Activated CD8-positive, alpha-beta T cell treated with anti-CD3 and anti-CD28 coated beads, Interleukin-2, amount 10 ng/mL, durations not matched to agents 7 days and 5 days (primary cell): Measurements from ENCODE around the gene TTC28. TPM values are rescaled to one million over a fixed set of nuclear protein-coding genes. Genes with fewer than 3 reads are reported as not detected.

Experiments used
- ATAC-seq: fragments of 150-1000 bp; cut with Tn5 transposase; one replicate; pipeline ENCODE4 v1.10.0; 2021; ENCODE audit warnings: moderate library complexity
- CTCF ChIA-PET: fragments of 350-600 bp; sonication (Branson Sonifier 250); formaldehyde crosslinking; loops from one replicate; lab custom pipeline; 2021; ENCODE audit warnings: antibody characterized with exemption; lab: Charles Lee
- POLR2A ChIA-PET: fragments of 350-600 bp; sonication (Branson Sonifier 250); formaldehyde crosslinking; loops from one replicate; lab custom pipeline; 2021; ENCODE audit warnings: antibody characterized with exemption; lab: Charles Lee
- DNase-seq: peaks from one replicate; pipeline ENCODE4 v3.0.0-alpha.2; 2020
- H3K27ac Mint-ChIP-seq: one replicate; pipeline ENCODE4 v1.8.0; 2021; ENCODE audit warnings: mild to moderate bottlenecking, mixed read lengths
- H3K27me3 Mint-ChIP-seq: one replicate; pipeline ENCODE4 v1.8.0; 2021; ENCODE audit warnings: low read depth, mixed read lengths
- H3K36me3 Mint-ChIP-seq: one replicate; pipeline ENCODE4 v1.8.0; 2021; ENCODE audit warnings: low read depth, mixed read lengths
- H3K4me1 Mint-ChIP-seq: one replicate; pipeline ENCODE4 v1.8.0; 2021; ENCODE audit warnings: low read depth, mixed read lengths
- H3K4me3 Mint-ChIP-seq: one replicate; pipeline ENCODE4 v1.8.0; 2021; ENCODE audit warnings: mild to moderate bottlenecking, mixed read lengths
- H3K9me3 Mint-ChIP-seq: one replicate; pipeline ENCODE4 v1.8.0; 2022; ENCODE audit warnings: mixed read lengths; ENCODE audit not compliant: insufficient read depth
- total RNA-seq, 2 experiments: library from RNA; stranded (reverse); gene quantifications; one replicate each; pipeline ENCODE4 v1.2.3, GENCODE V29; 2021

Gene TTC28
- total RNA-seq, 2 experiments from 2014 or later, result 0.18 to 0.23 TPM

- ChIA-PET POLR2A (no interaction called here), CTCF (interaction anchor here (1.6 kb wide), 2 partner anchors 103 to 110 kb away, joined by 3 to 4 read pairs; no protein-coding TSS in a partner anchor)
- no peak for ATAC-seq
- Mint-ChIP-seq H3K4me1 (peaks cover 9% of the 10 kb centered on the region), H3K4me3 (no peak overlapping the region), H3K9me3 (no peaks in the 10 kb centered on the region), H3K36me3 (no peaks in the 10 kb centered on the region), H3K27ac (no peak overlapping the region), H3K27me3 (no peaks in the 10 kb centered on the region)
- DNase-seq, result no peak
Measured at GRCh38 chr22:27989758-27990450, 689.7 kb downstream of the TTC28 start.

GRCh38 chr22:27988704-27989103 is 690.9 kb downstream of the TTC28 start:
- Mint-ChIP-seq H3K27ac (no peak overlapping the region), H3K27me3 (no peaks in the 10 kb centered on the region), H3K4me1 (peaks cover 9% of the 10 kb centered on the region), H3K4me3 (no peak overlapping the region), H3K9me3 (no peaks in the 10 kb centered on the region), H3K36me3 (no peaks in the 10 kb centered on the region)
- no peak for ATAC-seq
- CTCF ChIA-PET, result interaction anchor here (1.6 kb wide), 1 partner anchor 102 kb away, joined by 4 read pairs; no protein-coding TSS in a partner anchor
- POLR2A ChIA-PET, result no interaction called here
- no peak for DNase-seq

- Mint-ChIP-seq H3K4me3 (no peak overlapping the region), H3K4me1 (peaks cover 9% of the 10 kb centered on the region), H3K27ac (no peak overlapping the region), H3K27me3 (no peaks in the 10 kb centered on the region), H3K9me3 (no peaks in the 10 kb centered on the region), H3K36me3 (no peaks in the 10 kb centered on the region)
- ChIA-PET CTCF (no interaction called here), POLR2A (no interaction called here)
- ATAC-seq (no peak), DNase-seq (no peak)
Measured at GRCh38 chr22:27987557-27987956, 692.1 kb downstream of the TTC28 start.

- CTCF ChIA-PET, result no interaction called here
- no peak for DNase-seq
Measured at GRCh38 chr22:27986937-27987336, 692.7 kb downstream of the TTC28 start.

GRCh38 chr22:27986459-27986858 is 693.2 kb downstream of the TTC28 start:
- Mint-ChIP-seq H3K27me3 (no peaks in the 10 kb centered on the region), H3K27ac (no peak overlapping the region), H3K9me3 (no peaks in the 10 kb centered on the region), H3K4me1 (peaks cover 9% of the 10 kb centered on the region), H3K36me3 (no peaks in the 10 kb centered on the region), H3K4me3 (no peak overlapping the region)
- POLR2A ChIA-PET, result no interaction called here
- ATAC-seq, result no peak
- DNase-seq, result no peak
- CTCF ChIA-PET, result no interaction called here

More at GRCh38 chr22:27986937-27987336, 692.7 kb downstream of the TTC28 start:
- POLR2A ChIA-PET, result no interaction called here
- H3K27ac Mint-ChIP-seq, result no peak overlapping the region
- no peak for ATAC-seq
- H3K4me3 Mint-ChIP-seq, result no peak overlapping the region
- H3K4me1 Mint-ChIP-seq, result peaks cover 9% of the 10 kb centered on the region
- no peaks in the 10 kb centered on the region for H3K27me3 Mint-ChIP-seq
- no peaks in the 10 kb centered on the region for H3K9me3 Mint-ChIP-seq
- H3K36me3 Mint-ChIP-seq, result no peaks in the 10 kb centered on the region

GRCh38 chr22:27985323-27986275 is 694.0 kb downstream of the TTC28 start:
- Mint-ChIP-seq H3K4me3 (no peak overlapping the region), H3K36me3 (no peaks in the 10 kb centered on the region), H3K27ac (no peak overlapping the region), H3K4me1 (peaks cover 9% of the 10 kb centered on the region), H3K27me3 (no peaks in the 10 kb centered on the region), H3K9me3 (no peaks in the 10 kb centered on the region)
- CTCF ChIA-PET, result no interaction called here
- POLR2A ChIA-PET, result no interaction called here
- DNase-seq, result no peak
- no peak for ATAC-seq

- ATAC-seq (no peak), DNase-seq (no peak)
- ChIA-PET CTCF (no interaction called here), POLR2A (no interaction called here)
- Mint-ChIP-seq H3K4me1 (peaks cover 9% of the 10 kb centered on the region), H3K36me3 (no peaks in the 10 kb centered on the region), H3K9me3 (no peaks in the 10 kb centered on the region), H3K27me3 (no peaks in the 10 kb centered on the region), H3K4me3 (no peak overlapping the region), H3K27ac (no peak overlapping the region)
Measured at GRCh38 chr22:27984723-27985122, 694.9 kb downstream of the TTC28 start.

GRCh38 chr22:27984001-27984695 is 695.5 kb downstream of the TTC28 start:
- POLR2A ChIA-PET, result no interaction called here
- H3K27ac Mint-ChIP-seq, result no peak overlapping the region
- H3K4me3 Mint-ChIP-seq, result no peak overlapping the region
- no peaks in the 10 kb centered on the region for H3K9me3 Mint-ChIP-seq
- DNase-seq (no peak), ATAC-seq (no peak)
- no peaks in the 10 kb centered on the region for H3K27me3 Mint-ChIP-seq
- CTCF ChIA-PET, result interaction anchor here (0.8 kb wide), 1 partner anchor 103 kb away, joined by 3 read pairs; no protein-coding TSS in a partner anchor
- no peaks in the 10 kb centered on the region for H3K36me3 Mint-ChIP-seq
- H3K4me1 Mint-ChIP-seq, result peaks cover 9% of the 10 kb centered on the region

GRCh38 chr22:27983361-27983791 is 696.3 kb downstream of the TTC28 start:
- Mint-ChIP-seq H3K27me3 (no peaks in the 10 kb centered on the region), H3K4me1 (peaks cover 6% of the 10 kb centered on the region), H3K36me3 (no peaks in the 10 kb centered on the region), H3K27ac (no peak overlapping the region), H3K9me3 (no peaks in the 10 kb centered on the region), H3K4me3 (no peak overlapping the region)
- POLR2A ChIA-PET, result no interaction called here
- CTCF ChIA-PET, result interaction anchor here (0.8 kb wide), 1 partner anchor 102 kb away, joined by 3 read pairs; no protein-coding TSS in a partner anchor
- DNase-seq (no peak), ATAC-seq (no peak)

GRCh38 chr22:27982630-27983180 is 696.9 kb downstream of the TTC28 start:
- DNase-seq, result no peak
- Mint-ChIP-seq H3K27me3 (no peaks in the 10 kb centered on the region), H3K9me3 (no peaks in the 10 kb centered on the region), H3K4me3 (no peak overlapping the region), H3K36me3 (no peaks in the 10 kb centered on the region), H3K4me1 (peaks cover 5% of the 10 kb centered on the region), H3K27ac (no peak overlapping the region)
- ChIA-PET POLR2A (no interaction called here), CTCF (no interaction called here)
- no peak for ATAC-seq

- peaks cover 1% of the 10 kb centered on the region for H3K4me1 Mint-ChIP-seq
- no peak for ATAC-seq
- H3K27me3 Mint-ChIP-seq, result no peaks in the 10 kb centered on the region
- CTCF ChIA-PET, result no interaction called here
- no peaks in the 10 kb centered on the region for H3K36me3 Mint-ChIP-seq
- POLR2A ChIA-PET, result no interaction called here
- no peak overlapping the region for H3K27ac Mint-ChIP-seq
- peak; percentile 9 for DNase-seq
- H3K9me3 Mint-ChIP-seq, result no peaks in the 10 kb centered on the region
- H3K4me3 Mint-ChIP-seq, result no peak overlapping the region
Measured at GRCh38 chr22:27982106-27982505, 697.5 kb downstream of the TTC28 start.
